ENCODE results near the gene GLIS1.

Gene GLIS1

DNA sequence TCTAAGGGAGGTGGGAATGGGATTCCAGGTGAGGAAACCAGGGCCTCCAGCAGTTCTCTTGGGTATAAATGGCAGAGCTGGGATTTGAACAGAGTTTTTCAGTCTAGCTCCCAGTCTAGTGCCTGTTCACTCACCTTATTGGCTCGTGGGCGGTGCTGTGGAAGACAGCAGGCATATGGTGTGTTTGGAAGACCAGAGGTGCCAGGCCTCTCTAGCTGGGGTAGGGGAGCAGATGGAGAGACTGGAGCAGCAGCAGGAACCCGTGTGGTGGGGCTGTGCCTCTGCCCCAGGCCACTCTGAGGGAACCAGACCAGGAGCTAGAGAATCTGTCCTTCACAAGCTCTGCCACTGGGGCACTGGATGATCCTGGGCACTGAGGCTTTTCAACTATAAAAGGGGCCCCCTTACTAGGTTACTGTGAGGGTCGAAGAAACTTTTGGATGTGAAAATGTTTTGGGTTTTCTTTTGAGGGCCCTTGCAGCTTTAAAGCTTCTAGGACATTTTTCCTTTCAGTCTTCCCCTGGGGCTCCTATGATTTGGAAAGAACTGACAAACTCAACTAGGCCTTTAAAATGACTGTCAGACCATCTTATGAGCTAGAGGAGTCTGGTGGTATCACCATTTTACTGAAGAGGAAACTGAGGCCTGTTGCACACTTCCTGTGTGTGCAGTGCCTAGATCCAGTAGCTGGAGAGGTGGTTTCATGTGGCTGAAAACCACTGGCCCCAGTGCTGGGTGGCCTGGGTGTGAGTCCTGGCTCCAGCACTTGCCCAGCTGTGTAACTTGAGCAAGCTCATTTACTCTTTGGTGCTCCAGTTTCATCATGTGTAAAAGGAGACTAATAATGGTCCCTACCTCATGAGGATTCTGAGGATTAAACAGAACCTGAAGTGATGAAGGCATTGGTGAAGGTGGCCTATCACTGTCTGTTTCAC is 273.7 kb downstream of the GLIS1 start:
- Histone ChIP-seq H3K4me3 (no peak overlapping the region), H3K27ac (no peak overlapping the region)
- TF ChIP-seq, protein P1, sequence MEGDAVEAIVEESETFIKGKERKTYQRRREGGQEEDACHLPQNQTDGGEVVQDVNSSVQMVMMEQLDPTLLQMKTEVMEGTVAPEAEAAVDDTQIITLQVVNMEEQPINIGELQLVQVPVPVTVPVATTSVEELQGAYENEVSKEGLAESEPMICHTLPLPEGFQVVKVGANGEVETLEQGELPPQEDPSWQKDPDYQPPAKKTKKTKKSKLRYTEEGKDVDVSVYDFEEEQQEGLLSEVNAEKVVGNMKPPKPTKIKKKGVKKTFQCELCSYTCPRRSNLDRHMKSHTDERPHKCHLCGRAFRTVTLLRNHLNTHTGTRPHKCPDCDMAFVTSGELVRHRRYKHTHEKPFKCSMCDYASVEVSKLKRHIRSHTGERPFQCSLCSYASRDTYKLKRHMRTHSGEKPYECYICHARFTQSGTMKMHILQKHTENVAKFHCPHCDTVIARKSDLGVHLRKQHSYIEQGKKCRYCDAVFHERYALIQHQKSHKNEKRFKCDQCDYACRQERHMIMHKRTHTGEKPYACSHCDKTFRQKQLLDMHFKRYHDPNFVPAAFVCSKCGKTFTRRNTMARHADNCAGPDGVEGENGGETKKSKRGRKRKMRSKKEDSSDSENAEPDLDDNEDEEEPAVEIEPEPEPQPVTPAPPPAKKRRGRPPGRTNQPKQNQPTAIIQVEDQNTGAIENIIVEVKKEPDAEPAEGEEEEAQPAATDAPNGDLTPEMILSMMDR (IDR thresholded peaks at IDR 0.05) = no peak
- peak; percentile 38 for DNase-seq (ENCODE audit: low spot score)

DNA sequence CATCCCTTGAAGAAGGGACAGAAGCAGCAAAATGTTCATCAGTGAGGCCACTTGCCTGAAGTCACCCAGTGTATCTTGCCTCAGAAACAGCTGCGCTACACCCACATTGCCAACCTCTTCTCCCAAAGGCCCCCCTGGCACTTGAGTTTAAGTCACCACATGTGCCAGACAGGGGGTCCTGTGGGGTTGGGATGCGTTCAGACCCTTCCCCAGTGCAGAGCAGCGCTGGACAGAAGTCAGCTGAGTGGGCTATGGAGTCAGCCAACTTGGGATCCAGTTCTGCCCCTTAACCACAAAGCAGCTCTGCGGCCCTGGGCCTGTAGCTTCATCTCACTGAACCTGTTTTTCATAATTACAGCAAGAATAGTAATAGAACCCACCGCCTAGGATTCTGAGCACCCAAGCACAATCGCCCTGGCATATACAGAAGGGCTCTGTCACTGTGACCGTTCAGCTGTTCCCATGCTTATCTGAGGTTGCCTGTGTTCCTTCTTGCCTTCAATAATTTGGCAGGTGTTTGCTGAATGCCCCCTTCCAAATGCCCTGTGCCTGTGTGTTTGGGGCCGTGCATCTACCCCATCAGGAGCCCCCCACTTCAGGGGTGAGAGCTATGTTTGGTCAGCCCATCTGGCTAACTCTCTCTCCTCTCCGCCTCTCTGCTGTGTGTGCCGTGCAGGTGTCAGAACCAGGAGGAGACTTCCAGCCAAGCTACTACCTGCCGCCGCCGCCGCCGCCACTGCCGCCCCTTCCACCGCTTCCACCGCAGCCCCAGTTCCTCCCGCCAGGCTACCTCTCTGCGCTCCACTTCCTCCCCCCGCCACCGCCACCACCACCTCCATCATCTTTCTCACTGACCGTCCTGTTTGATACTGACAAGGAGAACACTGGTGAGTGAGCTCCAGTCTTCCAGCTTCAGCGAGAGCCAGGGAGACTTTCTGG is 274.7 kb downstream of the GLIS1 start:
- H3K4me3 ChIP-seq = no peak overlapping the region
- peak; percentile 50 for DNase-seq (ENCODE audit: low spot score)
- H3K27ac ChIP-seq = no peak overlapping the region
- TF ChIP-seq, protein P1 (IDR thresholded peaks at IDR 0.05) = no peak

DNA sequence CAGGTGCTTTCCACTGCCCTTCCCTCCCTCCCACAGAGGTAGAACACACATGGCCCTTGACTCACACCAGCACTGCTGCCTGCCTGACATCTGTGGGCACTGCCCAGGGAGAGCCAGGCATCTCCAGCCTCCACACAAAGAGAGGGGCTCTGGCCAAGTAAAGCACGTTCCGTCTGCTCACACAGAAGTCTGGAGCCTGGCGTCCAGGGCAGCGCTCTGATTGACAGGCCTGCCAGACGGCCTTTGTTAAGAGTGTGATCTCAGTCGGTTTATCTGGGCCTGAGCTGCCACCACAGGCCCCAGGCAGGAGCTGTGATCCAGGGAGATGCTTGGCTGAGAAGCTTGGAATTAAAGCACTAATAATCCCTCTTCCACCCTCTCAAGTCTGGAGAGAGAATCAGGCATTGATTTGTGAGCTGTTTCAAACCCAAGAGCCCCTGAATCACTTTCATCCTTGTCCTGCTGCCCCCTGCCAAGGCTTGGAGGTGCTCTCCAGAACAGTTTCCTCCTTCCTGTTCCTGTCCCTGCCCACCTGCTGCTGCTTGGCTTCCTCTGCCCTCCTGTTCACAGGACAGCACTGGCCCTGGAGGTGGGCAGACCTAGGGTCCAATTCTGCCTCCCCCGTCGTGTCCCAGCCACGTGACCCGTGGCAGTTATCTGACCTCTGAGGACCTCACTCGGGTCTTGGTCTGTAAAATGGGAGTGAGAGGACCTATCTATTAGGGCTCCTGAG is 276.0 kb downstream of the GLIS1 start:
- peak; percentile 62 for DNase-seq (ENCODE audit: low spot score)
- no peak overlapping the region for H3K27ac ChIP-seq
- TF ChIP-seq, protein P1 (IDR thresholded peaks at IDR 0.05) = no peak
- no peak overlapping the region for H3K4me3 ChIP-seq

DNA sequence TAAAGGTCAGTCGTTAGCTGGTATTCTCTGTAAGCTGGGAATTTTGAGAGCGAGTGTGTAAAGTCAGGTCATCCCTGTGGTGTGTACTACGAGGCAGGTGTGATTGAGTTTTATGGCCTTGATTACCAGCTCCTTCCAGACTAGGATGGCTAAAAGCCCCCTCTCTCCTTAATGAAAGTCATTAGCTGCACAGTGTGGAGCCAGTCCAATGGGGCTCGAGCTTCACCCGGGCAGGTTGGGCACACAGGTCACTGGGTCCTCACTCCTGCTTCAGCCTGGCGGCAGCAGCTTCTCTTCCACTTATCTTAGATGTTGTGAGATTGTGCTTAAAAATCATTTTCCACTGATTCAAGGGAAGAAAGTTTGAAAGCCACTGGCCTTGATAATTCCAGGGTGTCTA is 276.8 kb downstream of the GLIS1 start:
- peak; percentile 29 for DNase-seq (ENCODE audit: low spot score)
- Histone ChIP-seq H3K4me3 (no peak overlapping the region), H3K27ac (no peak overlapping the region)
- TF ChIP-seq, protein P1 (IDR thresholded peaks at IDR 0.05) = no peak

DNA sequence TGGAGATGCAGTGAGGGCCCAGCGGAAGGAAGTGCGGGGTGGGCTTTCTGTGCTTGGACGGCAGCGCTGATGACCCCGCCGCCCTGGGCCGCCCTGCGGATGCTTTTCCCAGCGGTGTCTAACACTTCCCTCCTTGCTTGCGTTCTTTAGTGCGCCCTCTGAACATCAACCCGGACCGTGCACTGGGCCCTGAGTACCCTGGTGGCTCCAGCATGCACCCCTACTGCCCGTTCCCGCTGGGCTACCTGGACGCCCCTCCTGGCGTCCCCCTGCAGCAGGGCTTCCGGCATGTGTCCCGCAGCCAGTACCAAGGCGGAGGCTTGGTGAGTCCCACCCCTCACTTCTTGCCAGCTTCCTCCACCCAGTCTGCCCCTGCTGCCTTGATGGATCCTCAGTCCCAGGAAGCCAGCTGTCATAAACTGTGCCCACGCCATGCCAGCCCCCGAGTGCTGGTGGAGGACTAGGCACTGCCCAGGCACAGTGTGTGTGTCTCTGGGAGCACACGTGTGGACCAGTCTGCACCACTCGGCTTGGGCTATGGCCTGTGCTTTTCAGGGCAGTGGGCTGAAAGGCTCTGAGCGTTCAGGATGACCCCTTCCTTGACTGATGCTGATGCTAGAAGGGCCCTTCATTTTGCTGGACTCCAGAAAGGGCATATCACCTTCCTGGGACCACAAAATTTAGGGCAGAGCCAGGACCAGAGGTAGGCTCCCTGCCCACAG is 277.5 kb downstream of the GLIS1 start:
- no peak overlapping the region for H3K4me3 ChIP-seq
- peak; percentile 62 for DNase-seq (ENCODE audit: low spot score)
- TF ChIP-seq, protein P1 (IDR thresholded peaks at IDR 0.05) = no peak
- no peak overlapping the region for H3K27ac ChIP-seq

Data from coronary artery (tissue), 2 donors.